Activated naive CD4-positive, alpha-beta T cell (primary cell): ENCODE results near the gene LCN1.

ENCODE experiments used
- DNase-seq, 4 experiments: peaks; one replicate each; lab custom pipeline; 2025; lab: John Stamatoyannopoulos, UW

Gene LCN1

GRCh38 chr9:135567311-135567710 lies 46.1 kb downstream of the LCN1 start:
- no peak for DNase-seq

DNA sequence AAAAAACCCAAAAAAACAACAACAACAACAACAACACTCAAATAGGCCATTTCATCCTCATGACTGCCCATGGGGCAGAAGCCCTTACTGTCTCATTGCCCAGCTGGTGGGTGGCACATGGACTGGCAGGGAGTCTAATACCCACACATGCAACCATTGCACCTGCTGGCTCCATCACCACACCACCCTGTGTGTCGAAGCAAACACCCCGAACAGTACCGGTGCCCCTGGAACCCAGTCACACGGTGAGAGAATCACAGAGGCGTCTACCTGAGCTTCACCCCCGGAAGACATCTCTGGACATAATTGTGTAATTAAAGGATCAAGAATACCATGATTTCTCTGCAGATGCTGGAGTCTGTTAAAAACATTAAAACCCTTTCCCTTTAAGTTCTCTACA lies 46.8 kb downstream of the LCN1 start:
- no peak for DNase-seq

GRCh38 chr9:135570456-135570855 lies 49.2 kb downstream of the LCN1 start:
- DNase-seq: no peak

DNA sequence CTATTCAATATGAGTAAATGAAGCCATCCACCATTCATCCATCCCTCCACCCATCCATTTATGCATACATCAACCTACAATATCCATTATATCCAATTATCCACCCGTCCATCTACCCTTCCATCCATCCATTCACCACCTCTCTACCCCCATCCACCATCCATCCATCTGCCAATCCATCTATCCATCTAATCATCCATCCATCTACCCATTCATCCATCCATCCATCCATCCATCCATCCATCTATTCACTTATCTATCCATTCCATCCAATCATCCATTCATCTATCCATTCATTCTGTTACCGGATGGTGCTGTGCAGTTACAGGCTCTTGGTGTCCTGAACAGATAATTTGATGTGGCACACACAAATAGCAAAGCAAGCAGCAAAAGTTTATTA lies 51.0 kb downstream of the LCN1 start:
- DNase-seq: no peak

DNA sequence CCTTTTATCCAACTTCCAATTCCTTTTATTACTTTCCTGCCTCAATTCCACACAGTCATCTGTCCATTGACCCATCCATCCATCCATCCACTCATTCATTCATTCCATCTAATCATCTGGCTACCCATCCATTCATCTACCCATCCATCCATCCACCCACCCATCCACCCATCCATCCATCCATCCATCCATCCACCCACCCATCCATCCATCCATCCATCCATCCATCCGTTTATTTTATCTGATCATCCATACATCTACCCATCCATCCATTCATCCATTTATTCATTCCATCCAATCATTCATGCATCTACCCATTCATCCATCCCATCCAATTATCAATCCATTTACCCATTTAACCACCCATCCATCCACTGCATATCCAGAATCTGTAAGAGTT lies 51.9 kb downstream of the LCN1 start:
- DNase-seq: no peak

DNA sequence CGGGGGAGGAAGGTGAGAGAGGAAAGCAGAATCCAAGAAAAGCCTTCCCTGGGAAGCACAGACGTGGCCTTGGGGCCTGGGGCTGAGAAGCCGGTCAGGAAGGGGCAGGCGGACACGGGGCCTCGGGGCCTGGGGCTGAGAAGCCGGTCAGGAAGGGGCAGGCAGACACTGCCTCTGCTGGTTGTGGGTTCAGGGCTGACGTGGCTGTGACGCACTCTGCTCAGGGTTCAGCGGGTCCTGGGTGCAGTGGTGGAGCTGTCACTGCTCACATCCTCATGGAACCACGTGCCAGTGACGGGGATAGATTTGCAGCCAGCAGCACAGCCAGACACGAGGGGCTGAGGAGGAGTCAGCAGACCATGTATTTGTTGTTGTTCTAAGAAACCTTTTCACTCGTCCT lies 53.1 kb downstream of the LCN1 start:
- DNase-seq: no peak

GRCh38 chr9:135574943-135575342 lies 53.7 kb downstream of the LCN1 start:
- DNase-seq: no peak
